HEK293 (cell line): ENCODE measurements around the gene CYP27B1.

Experiments used
- BCL11A ChIP-seq: fragments of 450-650 bp; formaldehyde crosslinking; IDR thresholded peaks from 2 replicates; pipeline ENCODE4 v1.5.1; 2016; ENCODE audit warnings: low read depth, missing biosample characterization, missing genetic modification characterization
- BCL11B ChIP-seq: fragments of 450-650 bp; formaldehyde crosslinking; IDR thresholded peaks from 2 replicates; pipeline ENCODE4 v1.5.1; 2016; ENCODE audit warnings: low read depth, missing biosample characterization, missing genetic modification characterization
- OVOL3 ChIP-seq: fragments of 450-650 bp; formaldehyde crosslinking; IDR thresholded peaks from 2 replicates; pipeline ENCODE4 v1.5.1; 2016; ENCODE audit warnings: missing biosample characterization, missing genetic modification characterization
- SETDB1 ChIP-seq: IDR thresholded peaks from one replicate; pipeline ENCODE4 v1.6.1; 2017; ENCODE audit warnings: mild to moderate bottlenecking, low read length, moderate library complexity, mixed read lengths; ENCODE audit not compliant: insufficient read length
- TCF7L2 ChIP-seq: IDR thresholded peaks from 2 replicates; pipeline ENCODE4 v1.6.1; 2011; ENCODE audit warnings: low read depth, mild to moderate bottlenecking, inconsistent platforms, low read length, moderate library complexity, borderline replicate concordance
- YY1 ChIP-seq: fragments of 450-650 bp; formaldehyde crosslinking; IDR thresholded peaks from 2 replicates; pipeline ENCODE4 v1.5.1; 2018; ENCODE audit warnings: missing biosample characterization, missing genetic modification characterization
- ZFP3 ChIP-seq: fragments of 450-650 bp; formaldehyde crosslinking; IDR thresholded peaks from 2 replicates; pipeline ENCODE4 v1.5.1; 2016; ENCODE audit warnings: low read depth, missing biosample characterization, missing genetic modification characterization
- ZNF112 ChIP-seq: fragments of 450-650 bp; formaldehyde crosslinking; IDR thresholded peaks from 2 replicates; pipeline ENCODE4 v1.5.0; 2017; ENCODE audit warnings: missing biosample characterization, missing genetic modification characterization
- ZNF214 ChIP-seq: fragments of 450-650 bp; formaldehyde crosslinking; IDR thresholded peaks from 2 replicates; pipeline ENCODE4 v1.5.1; 2017; ENCODE audit warnings: missing biosample characterization, mild to moderate bottlenecking, missing genetic modification characterization, borderline replicate concordance
- ZNF23 ChIP-seq: fragments of 450-650 bp; formaldehyde crosslinking; IDR thresholded peaks from 2 replicates; pipeline ENCODE4 v1.5.1; 2016; ENCODE audit warnings: missing biosample characterization, missing genetic modification characterization, borderline replicate concordance
- ZNF311 ChIP-seq: fragments of 450-650 bp; formaldehyde crosslinking; IDR thresholded peaks from 2 replicates; pipeline ENCODE4 v1.5.1; 2017; ENCODE audit warnings: missing biosample characterization, missing genetic modification characterization, borderline replicate concordance
- ZNF394 ChIP-seq: fragments of 450-650 bp; formaldehyde crosslinking; IDR thresholded peaks from 2 replicates; pipeline ENCODE4 v1.5.1; 2016; ENCODE audit warnings: missing biosample characterization, missing genetic modification characterization, mild to moderate bottlenecking, moderate library complexity, borderline replicate concordance
- ZNF521 ChIP-seq: fragments of 450-650 bp; formaldehyde crosslinking; IDR thresholded peaks from 2 replicates; pipeline ENCODE4 v1.5.1; 2017; ENCODE audit warnings: missing biosample characterization, mild to moderate bottlenecking, missing genetic modification characterization
- ZNF544 ChIP-seq: fragments of 450-650 bp; formaldehyde crosslinking; IDR thresholded peaks from 2 replicates; pipeline ENCODE4 v1.5.0; 2017; ENCODE audit warnings: missing biosample characterization, missing genetic modification characterization
- ZNF555 ChIP-seq: fragments of 450-650 bp; formaldehyde crosslinking; conservative IDR thresholded peaks from 2 replicates; pipeline ENCODE4 v1.5.1; 2017; ENCODE audit warnings: missing biosample characterization, mild to moderate bottlenecking, missing genetic modification characterization, inconsistent platforms
- ZNF561 ChIP-seq: fragments of 450-650 bp; IDR thresholded peaks from 2 replicates; pipeline ENCODE4 v1.5.1; 2018; ENCODE audit warnings: missing biosample characterization, missing genetic modification characterization, borderline replicate concordance
- ZNF596 ChIP-seq: fragments of 450-650 bp; IDR thresholded peaks from 2 replicates; pipeline ENCODE4 v1.5.0; 2018; ENCODE audit warnings: missing biosample characterization, mild to moderate bottlenecking, missing genetic modification characterization, moderate library complexity
- ZNF624 ChIP-seq: fragments of 450-650 bp; formaldehyde crosslinking; IDR thresholded peaks from 2 replicates; pipeline ENCODE4 v1.5.1; 2017; ENCODE audit warnings: missing biosample characterization, missing genetic modification characterization
- ZNF626 ChIP-seq: fragments of 450-650 bp; sonication (Bioruptor Pico); formaldehyde crosslinking; IDR thresholded peaks from 2 replicates; pipeline ENCODE4 v1.5.1; 2018; ENCODE audit warnings: missing biosample characterization, missing genetic modification characterization, inconsistent platforms
- ZNF747 ChIP-seq: fragments of 450-650 bp; formaldehyde crosslinking; IDR thresholded peaks from 2 replicates; pipeline ENCODE4 v1.5.1; 2016; ENCODE audit warnings: missing biosample characterization, missing genetic modification characterization
- ZNF768 ChIP-seq: fragments of 450-650 bp; formaldehyde crosslinking; IDR thresholded peaks from 2 replicates; pipeline ENCODE4 v1.5.1; 2018; ENCODE audit warnings: missing biosample characterization, mild to moderate bottlenecking, missing genetic modification characterization
- ZNF791 ChIP-seq: fragments of 450-650 bp; formaldehyde crosslinking; IDR thresholded peaks from 2 replicates; pipeline ENCODE4 v1.5.1; 2016; ENCODE audit warnings: missing biosample characterization, missing genetic modification characterization
- ZSCAN16 ChIP-seq: fragments of 450-650 bp; formaldehyde crosslinking; IDR thresholded peaks from 2 replicates; pipeline ENCODE4 v1.5.1; 2016; ENCODE audit warnings: missing biosample characterization, missing genetic modification characterization
- ZSCAN23 ChIP-seq: fragments of 450-650 bp; formaldehyde crosslinking; IDR thresholded peaks from 2 replicates; pipeline ENCODE4 v1.5.1; 2016; ENCODE audit warnings: missing biosample characterization, missing genetic modification characterization
- ZSCAN30 ChIP-seq: fragments of 450-650 bp; IDR thresholded peaks from 2 replicates; pipeline ENCODE4 v1.5.1; 2018; ENCODE audit warnings: missing biosample characterization, mild to moderate bottlenecking, missing genetic modification characterization, moderate library complexity
- TF ChIP-seq, protein P1 (sequence below): sonication (generic); formaldehyde crosslinking; IDR thresholded peaks from 2 replicates; pipeline ENCODE4 v1.8.1; 2022; ENCODE audit warnings: mild to moderate bottlenecking, moderate library complexity, missing genetic modification reagents
- TF ChIP-seq, protein P2 (sequence below): fragments of 450-650 bp; formaldehyde crosslinking; IDR thresholded peaks from 2 replicates; pipeline ENCODE4 v1.5.1; 2017; ENCODE audit warnings: missing biosample characterization, missing genetic modification characterization
- TF ChIP-seq, protein P3 (sequence below): fragments of 450-650 bp; formaldehyde crosslinking; IDR thresholded peaks from 2 replicates; pipeline ENCODE4 v1.5.1; 2016; ENCODE audit warnings: missing biosample characterization, missing genetic modification characterization, borderline replicate concordance
- TF ChIP-seq, protein P4 (sequence below): fragments of 450-650 bp; formaldehyde crosslinking; conservative IDR thresholded peaks from 2 replicates; pipeline ENCODE4 v1.5.1; 2016; ENCODE audit warnings: low read depth, missing biosample characterization, missing genetic modification characterization

CYP27B1 gene

DNA sequence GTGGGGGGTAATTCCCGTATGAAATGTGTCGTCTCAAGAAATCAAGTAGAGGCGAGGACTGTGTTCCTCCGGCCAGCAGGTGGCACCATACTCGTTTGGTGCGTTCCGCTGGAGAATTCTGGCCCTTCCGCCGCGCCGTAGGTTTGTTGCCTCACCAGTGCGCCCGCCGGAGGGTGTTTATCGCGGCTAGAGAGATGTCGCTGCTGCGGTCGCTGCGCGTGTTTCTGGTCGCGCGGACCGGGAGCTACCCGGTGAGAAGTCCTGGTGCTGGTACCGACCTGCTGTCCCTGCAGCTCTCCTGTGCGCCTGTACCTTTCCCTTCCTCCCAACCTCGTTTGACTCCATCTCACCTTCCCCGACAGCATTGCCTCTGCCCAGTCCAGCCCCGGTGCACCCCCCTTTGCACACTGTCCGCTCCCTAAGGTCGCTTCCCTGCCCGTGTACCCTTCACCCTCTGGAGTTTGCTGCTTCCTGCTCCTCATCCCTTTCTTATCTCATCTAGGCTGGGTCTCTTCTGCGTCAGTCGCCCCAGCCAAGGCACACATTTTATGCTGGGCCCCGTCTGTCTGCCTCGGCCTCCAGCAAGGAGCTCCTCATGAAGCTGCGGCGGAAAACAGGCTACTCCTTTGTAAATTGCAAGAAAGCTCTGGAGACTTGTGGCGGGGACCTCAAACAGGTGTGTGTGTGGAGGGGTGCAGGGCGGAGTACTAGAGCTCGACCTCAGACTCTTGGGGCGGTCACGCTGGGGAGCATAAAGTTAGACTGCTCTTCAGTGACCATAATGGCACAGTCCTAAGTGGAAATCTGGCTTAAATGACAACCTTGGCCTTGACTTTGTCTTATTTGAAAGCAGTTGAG is 16.0 kb upstream of the CYP27B1 start, which contains the start of gene TSFM (continued):
- TF ChIP-seq ZNF747 (no peak), OVOL3 (peak; percentile 91), ZNF544 (no peak), ZNF561 (peak; percentile 95), ZSCAN16 (no peak; the same call in 1 of the 2 replicates), ZFP3 (tag by site-specific recombination) (no peak), ZSCAN30 (tag by site-specific recombination) (peak; percentile 98), ZSCAN23 (tag by site-specific recombination) (peak; percentile 91), SETDB1 (no peak), ZNF626 (tag by site-specific recombination) (no peak; the same call in 1 of the 2 replicates), ZNF394 (tag by site-specific recombination) (peak; percentile 82), ZNF311 (tag by site-specific recombination) (no peak), ZNF624 (0 out of 2 replicates have a peak, but pooled peaks have one; percentile 52), ZNF23 (no peak), ZNF112 (tag by site-specific recombination) (no peak), BCL11A (tag by site-specific recombination) (no peak), TCF7L2 (no peak), ZNF521 (no peak), YY1 (tag by site-specific recombination) (peak; percentile 72; the same call in 1 of the 2 replicates), BCL11B (tag by site-specific recombination) (no peak), ZNF791 (no peak), ZNF768 (no peak), ZNF555 (tag by site-specific recombination) (no peak), ZNF596 (tag by site-specific recombination) (no peak), ZNF214 (tag by site-specific recombination) (no peak; the same call in 1 of the 2 replicates)
- TF ChIP-seq, protein P1, sequence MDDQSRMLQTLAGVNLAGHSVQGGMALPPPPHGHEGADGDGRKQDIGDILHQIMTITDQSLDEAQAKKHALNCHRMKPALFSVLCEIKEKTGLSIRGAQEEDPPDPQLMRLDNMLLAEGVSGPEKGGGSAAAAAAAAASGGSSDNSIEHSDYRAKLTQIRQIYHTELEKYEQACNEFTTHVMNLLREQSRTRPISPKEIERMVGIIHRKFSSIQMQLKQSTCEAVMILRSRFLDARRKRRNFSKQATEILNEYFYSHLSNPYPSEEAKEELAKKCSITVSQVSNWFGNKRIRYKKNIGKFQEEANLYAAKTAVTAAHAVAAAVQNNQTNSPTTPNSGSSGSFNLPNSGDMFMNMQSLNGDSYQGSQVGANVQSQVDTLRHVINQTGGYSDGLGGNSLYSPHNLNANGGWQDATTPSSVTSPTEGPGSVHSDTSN (CRISPR knock-in tag), result no peak; the same call in none of the 2 replicates
- TF ChIP-seq, protein P2, sequence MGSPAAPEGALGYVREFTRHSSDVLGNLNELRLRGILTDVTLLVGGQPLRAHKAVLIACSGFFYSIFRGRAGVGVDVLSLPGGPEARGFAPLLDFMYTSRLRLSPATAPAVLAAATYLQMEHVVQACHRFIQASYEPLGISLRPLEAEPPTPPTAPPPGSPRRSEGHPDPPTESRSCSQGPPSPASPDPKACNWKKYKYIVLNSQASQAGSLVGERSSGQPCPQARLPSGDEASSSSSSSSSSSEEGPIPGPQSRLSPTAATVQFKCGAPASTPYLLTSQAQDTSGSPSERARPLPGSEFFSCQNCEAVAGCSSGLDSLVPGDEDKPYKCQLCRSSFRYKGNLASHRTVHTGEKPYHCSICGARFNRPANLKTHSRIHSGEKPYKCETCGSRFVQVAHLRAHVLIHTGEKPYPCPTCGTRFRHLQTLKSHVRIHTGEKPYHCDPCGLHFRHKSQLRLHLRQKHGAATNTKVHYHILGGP (tag by site-specific recombination), result no peak
- TF ChIP-seq, protein P3, sequence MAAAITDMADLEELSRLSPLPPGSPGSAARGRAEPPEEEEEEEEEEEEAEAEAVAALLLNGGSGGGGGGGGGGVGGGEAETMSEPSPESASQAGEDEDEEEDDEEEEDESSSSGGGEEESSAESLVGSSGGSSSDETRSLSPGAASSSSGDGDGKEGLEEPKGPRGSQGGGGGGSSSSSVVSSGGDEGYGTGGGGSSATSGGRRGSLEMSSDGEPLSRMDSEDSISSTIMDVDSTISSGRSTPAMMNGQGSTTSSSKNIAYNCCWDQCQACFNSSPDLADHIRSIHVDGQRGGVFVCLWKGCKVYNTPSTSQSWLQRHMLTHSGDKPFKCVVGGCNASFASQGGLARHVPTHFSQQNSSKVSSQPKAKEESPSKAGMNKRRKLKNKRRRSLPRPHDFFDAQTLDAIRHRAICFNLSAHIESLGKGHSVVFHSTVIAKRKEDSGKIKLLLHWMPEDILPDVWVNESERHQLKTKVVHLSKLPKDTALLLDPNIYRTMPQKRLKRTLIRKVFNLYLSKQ, result peak; percentile 64; the same call in 1 of the 2 replicates
- TF ChIP-seq, protein P4, sequence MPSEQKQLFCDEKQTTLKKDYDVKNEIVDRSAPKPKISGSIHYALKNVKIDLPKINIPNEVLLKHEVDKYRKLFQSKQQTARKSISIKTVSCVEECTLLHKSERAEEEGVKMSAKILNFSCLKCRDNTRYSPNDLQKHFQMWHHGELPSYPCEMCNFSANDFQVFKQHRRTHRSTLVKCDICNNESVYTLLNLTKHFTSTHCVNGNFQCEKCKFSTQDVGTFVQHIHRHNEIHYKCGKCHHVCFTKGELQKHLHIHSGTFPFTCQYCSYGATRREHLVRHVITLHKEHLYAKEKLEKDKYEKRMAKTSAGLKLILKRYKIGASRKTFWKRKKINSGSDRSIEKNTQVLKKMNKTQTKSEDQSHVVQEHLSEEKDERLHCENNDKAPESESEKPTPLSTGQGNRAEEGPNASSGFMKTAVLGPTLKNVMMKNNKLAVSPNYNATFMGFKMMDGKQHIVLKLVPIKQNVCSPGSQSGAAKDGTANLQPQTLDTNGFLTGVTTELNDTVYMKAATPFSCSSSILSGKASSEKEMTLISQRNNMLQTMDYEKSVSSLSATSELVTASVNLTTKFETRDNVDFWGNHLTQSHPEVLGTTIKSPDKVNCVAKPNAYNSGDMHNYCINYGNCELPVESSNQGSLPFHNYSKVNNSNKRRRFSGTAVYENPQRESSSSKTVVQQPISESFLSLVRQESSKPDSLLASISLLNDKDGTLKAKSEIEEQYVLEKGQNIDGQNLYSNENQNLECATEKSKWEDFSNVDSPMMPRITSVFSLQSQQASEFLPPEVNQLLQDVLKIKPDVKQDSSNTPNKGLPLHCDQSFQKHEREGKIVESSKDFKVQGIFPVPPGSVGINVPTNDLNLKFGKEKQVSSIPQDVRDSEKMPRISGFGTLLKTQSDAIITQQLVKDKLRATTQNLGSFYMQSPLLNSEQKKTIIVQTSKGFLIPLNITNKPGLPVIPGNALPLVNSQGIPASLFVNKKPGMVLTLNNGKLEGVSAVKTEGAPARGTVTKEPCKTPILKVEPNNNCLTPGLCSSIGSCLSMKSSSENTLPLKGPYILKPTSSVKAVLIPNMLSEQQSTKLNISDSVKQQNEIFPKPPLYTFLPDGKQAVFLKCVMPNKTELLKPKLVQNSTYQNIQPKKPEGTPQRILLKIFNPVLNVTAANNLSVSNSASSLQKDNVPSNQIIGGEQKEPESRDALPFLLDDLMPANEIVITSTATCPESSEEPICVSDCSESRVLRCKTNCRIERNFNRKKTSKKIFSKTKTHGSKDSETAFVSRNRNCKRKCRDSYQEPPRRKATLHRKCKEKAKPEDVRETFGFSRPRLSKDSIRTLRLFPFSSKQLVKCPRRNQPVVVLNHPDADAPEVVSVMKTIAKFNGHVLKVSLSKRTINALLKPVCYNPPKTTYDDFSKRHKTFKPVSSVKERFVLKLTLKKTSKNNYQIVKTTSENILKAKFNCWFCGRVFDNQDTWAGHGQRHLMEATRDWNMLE (tag by site-specific recombination), result peak; percentile 64
